ENCODE measurements around the gene CDKN2A. TPM values are rescaled to one million over a fixed set of nuclear protein-coding genes. Genes with fewer than 3 reads are reported as not detected.

Gene CDKN2A
- total RNA-seq, 1 experiment from 2014 or later = 0.35 TPM

GRCh38 chr9:22031655-22032411 is 37.6 kb upstream of the CDKN2A start:
- no peak overlapping the region for H2BK5ac ChIP-seq (ENCODE audit: insufficient read length, low read length)
- H3K79me1 ChIP-seq (ENCODE audit: insufficient read depth, low read depth, low read length, poor library complexity, severe bottlenecking) = no peaks in the 10 kb centered on the region
- no peak for TF ChIP-seq CTCF (conservative IDR thresholded peaks at IDR 0.05)
- no peak overlapping the region for H4K8ac ChIP-seq (replicated peaks; ENCODE audit: insufficient read length, low read depth, low read length)
- H3T11ph ChIP-seq (ENCODE audit: low read length) = no peak overlapping the region
- no peak overlapping the region for H2BK15ac ChIP-seq (ENCODE audit: low read depth, low read length)
- H3K14ac ChIP-seq (ENCODE audit: insufficient read depth, low read length) = no peak overlapping the region
- no peak overlapping the region for H3K56ac ChIP-seq (ENCODE audit: insufficient read length, low read depth, low read length)
- H3K9ac ChIP-seq (ENCODE audit: extremely low read depth, insufficient read length, low read length) = no peak overlapping the region
- H2AK5ac ChIP-seq (ENCODE audit: insufficient read length, low read length) = no peak overlapping the region
- no peak overlapping the region for H2BK120ac ChIP-seq (ENCODE audit: low read depth, low read length, poor library complexity, severe bottlenecking)
- no peak overlapping the region for H3K18ac ChIP-seq (ENCODE audit: insufficient read length, low read depth, low read length)
- no peaks in the 10 kb centered on the region for H3K9me3 ChIP-seq (ENCODE audit: control insufficient read depth, low read depth, low read length)
- Mint-ChIP-seq H3K27ac (no peak overlapping the region), H3K9me3 (no peaks in the 10 kb centered on the region), H3K4me3 (no peak overlapping the region), H3K27me3 (ENCODE audit: low read depth) (no peaks in the 10 kb centered on the region; the same call in 1 of the 2 replicates), H3K4me1 (peaks cover 5 to 10% of the 10 kb centered on the region in 2 experiments; a peak in 3 of 4 replicates), H3K36me3 (ENCODE audit: insufficient read depth in 1 of 3, low read depth in 3 of 3) (no peaks in the 10 kb centered on the region)
- H3K27ac ChIP-seq (ENCODE audit: insufficient read length, low read depth, low read length) = no peak overlapping the region
- no peak overlapping the region for H3K23ac ChIP-seq (ENCODE audit: insufficient read length, low read depth, low read length)
- H3K4ac ChIP-seq (ENCODE audit: low read depth, low read length) = no peak overlapping the region
- no peak overlapping the region for H4K91ac ChIP-seq (ENCODE audit: insufficient read length, low read depth, low read length)
- H3K23me2 ChIP-seq (ENCODE audit: insufficient read length, low read depth, low read length, poor library complexity, severe bottlenecking) = no peaks in the 10 kb centered on the region
- H3K4me2 ChIP-seq (ENCODE audit: insufficient read depth, insufficient read length, low read length) = no peak overlapping the region
- H4K5ac ChIP-seq (ENCODE audit: insufficient read length, low read depth, low read length) = no peak overlapping the region
- WGBS (ENCODE audit: extremely low coverage, insufficient read length, low lambda C conversion rate) = 100% methylated on average over 1 of the region's 4 CpGs
- DNase-seq = no peak
- peaks cover 3% of the 10 kb centered on the region; the same call in 1 of the 2 replicates for H3K4me1 ChIP-seq (ENCODE audit: insufficient read depth, low read length)
- no peaks in the 10 kb centered on the region for H4K20me1 ChIP-seq (ENCODE audit: control insufficient read depth, insufficient read depth, insufficient read length)
- no peak overlapping the region for H2BK12ac ChIP-seq (ENCODE audit: insufficient read length, low read depth, low read length)
- H3K79me2 ChIP-seq (ENCODE audit: insufficient read depth, low read length) = no peaks in the 10 kb centered on the region
- H3K27me3 ChIP-seq (ENCODE audit: insufficient read depth, low read length) = no peaks in the 10 kb centered on the region
- H2AFZ ChIP-seq (ENCODE audit: low read length) = no peak overlapping the region
- H2BK20ac ChIP-seq (ENCODE audit: low read depth, low read length, poor library complexity, severe bottlenecking) = no peak overlapping the region

Data from H9 (cell line).